ENCODE measurements around the gene ACRBP.

The ACRBP gene

GRCh38 chr12:6646276-6647082 lies 753 bp downstream of the ACRBP start:
- FAIRE-seq, result no peak

- no peak for FAIRE-seq
Observed at GRCh38 chr12:6644903-6645302, 2.3 kb downstream of the ACRBP start.

GRCh38 chr12:6644257-6644596 lies 3.0 kb downstream of the ACRBP start:
- no peak for FAIRE-seq

- no peak for FAIRE-seq
Observed at GRCh38 chr12:6643569-6644256, 3.5 kb downstream of the ACRBP start.

GRCh38 chr12:6641131-6641530 lies 6.1 kb downstream of the ACRBP start:
- FAIRE-seq, result no peak

GRCh38 chr12:6640497-6640896 lies 6.7 kb downstream of the ACRBP start:
- FAIRE-seq, result no peak

GRCh38 chr12:6639151-6639801 lies 8.0 kb downstream of the ACRBP start:
- FAIRE-seq, result no peak

- FAIRE-seq, result no peak
Observed at GRCh38 chr12:6638305-6638704, 8.9 kb downstream of the ACRBP start.

GRCh38 chr12:6635856-6636531 lies 11.2 kb downstream of the ACRBP start, which contains the start of gene LPAR5:
Gene LPAR5 (minus strand): TSS chr12:6635959. CDS start chr12:6621248, 14,711 bp downstream.
- FAIRE-seq, result no peak

GRCh38 chr12:6635375-6635855 lies 11.8 kb downstream of the ACRBP start:
- FAIRE-seq, result no peak

- FAIRE-seq, result no peak
Observed at GRCh38 chr12:6632026-6632983, 14.9 kb downstream of the ACRBP start.

GRCh38 chr12:6631549-6631961 lies 15.7 kb downstream of the ACRBP start:
- no peak for FAIRE-seq

GRCh38 chr12:6630736-6631135 lies 16.5 kb downstream of the ACRBP start:
- FAIRE-seq, result no peak

- no peak for FAIRE-seq
Observed at GRCh38 chr12:6627616-6628015, 19.6 kb downstream of the ACRBP start.

- no peak for FAIRE-seq
Observed at GRCh38 chr12:6626654-6627283, 20.5 kb downstream of the ACRBP start.

- FAIRE-seq, result no peak
Observed at GRCh38 chr12:6620885-6621274, 26.4 kb downstream of the ACRBP start.

- FAIRE-seq, result no peak
Observed at GRCh38 chr12:6620137-6620884, 26.9 kb downstream of the ACRBP start.

- FAIRE-seq, result no peak
Observed at GRCh38 chr12:6618483-6619225, 28.6 kb downstream of the ACRBP start.

GRCh38 chr12:6615802-6616201 lies 31.4 kb downstream of the ACRBP start:
- no peak for FAIRE-seq
